ENCODE results near the gene CSF1R. TPM values are rescaled to one million over a fixed set of nuclear protein-coding genes. Genes with fewer than 3 reads are reported as not detected.
A peak's percentile ranks its signal among the peaks of the same experiment; 100 is the strongest.

Gene CSF1R
- total RNA-seq, 3 donors from 2014 or later: 11.5 to 79.0 (median 24.1) TPM

DNA sequence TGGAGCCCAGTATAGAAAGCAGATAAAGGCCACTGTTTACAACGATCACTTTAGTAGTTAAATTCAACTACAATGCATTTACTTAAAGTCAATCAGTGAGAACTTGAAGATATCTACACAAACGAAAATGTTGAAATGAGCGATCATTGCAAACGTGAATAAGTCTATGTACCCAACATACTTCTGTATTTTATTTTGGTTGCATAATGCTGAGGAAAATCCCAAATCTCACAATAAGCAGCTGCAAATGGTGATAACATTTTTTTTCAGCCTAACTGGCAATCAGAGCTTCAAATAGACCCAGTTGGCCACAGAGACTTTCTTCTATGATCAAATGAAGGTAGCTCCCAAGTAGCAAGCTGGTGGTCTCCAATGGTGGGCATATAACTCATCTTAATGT lies 37.2 kb upstream of the CSF1R start:
- no peaks in the 10 kb centered on the region for H3K27me3 ChIP-seq
- H3K36me3 ChIP-seq: no peaks in the 10 kb centered on the region
- TF ChIP-seq, protein P1, sequence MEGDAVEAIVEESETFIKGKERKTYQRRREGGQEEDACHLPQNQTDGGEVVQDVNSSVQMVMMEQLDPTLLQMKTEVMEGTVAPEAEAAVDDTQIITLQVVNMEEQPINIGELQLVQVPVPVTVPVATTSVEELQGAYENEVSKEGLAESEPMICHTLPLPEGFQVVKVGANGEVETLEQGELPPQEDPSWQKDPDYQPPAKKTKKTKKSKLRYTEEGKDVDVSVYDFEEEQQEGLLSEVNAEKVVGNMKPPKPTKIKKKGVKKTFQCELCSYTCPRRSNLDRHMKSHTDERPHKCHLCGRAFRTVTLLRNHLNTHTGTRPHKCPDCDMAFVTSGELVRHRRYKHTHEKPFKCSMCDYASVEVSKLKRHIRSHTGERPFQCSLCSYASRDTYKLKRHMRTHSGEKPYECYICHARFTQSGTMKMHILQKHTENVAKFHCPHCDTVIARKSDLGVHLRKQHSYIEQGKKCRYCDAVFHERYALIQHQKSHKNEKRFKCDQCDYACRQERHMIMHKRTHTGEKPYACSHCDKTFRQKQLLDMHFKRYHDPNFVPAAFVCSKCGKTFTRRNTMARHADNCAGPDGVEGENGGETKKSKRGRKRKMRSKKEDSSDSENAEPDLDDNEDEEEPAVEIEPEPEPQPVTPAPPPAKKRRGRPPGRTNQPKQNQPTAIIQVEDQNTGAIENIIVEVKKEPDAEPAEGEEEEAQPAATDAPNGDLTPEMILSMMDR (IDR thresholded peaks at IDR 0.05): no peak
- TF ChIP-seq POLR2A (IDR thresholded peaks at IDR 0.05): no peak
- no peak for TF ChIP-seq POLR2AphosphoS5 (IDR thresholded peaks at IDR 0.05)
- intact Hi-C loops (cut with DNase I; ENCODE audit: low total_unique reads): no loop called here
- H3K27ac ChIP-seq: peak overlapping the region in 1 of 2 donors; percentile 48
- no peak overlapping the region for H3K4me3 ChIP-seq
- no peak for DNase-seq (ENCODE audit: low spot score in 2 of 2)
- H3K9me3 ChIP-seq: no peaks in the 10 kb centered on the region
- no peaks in the 10 kb centered on the region for H3K4me1 ChIP-seq

DNA sequence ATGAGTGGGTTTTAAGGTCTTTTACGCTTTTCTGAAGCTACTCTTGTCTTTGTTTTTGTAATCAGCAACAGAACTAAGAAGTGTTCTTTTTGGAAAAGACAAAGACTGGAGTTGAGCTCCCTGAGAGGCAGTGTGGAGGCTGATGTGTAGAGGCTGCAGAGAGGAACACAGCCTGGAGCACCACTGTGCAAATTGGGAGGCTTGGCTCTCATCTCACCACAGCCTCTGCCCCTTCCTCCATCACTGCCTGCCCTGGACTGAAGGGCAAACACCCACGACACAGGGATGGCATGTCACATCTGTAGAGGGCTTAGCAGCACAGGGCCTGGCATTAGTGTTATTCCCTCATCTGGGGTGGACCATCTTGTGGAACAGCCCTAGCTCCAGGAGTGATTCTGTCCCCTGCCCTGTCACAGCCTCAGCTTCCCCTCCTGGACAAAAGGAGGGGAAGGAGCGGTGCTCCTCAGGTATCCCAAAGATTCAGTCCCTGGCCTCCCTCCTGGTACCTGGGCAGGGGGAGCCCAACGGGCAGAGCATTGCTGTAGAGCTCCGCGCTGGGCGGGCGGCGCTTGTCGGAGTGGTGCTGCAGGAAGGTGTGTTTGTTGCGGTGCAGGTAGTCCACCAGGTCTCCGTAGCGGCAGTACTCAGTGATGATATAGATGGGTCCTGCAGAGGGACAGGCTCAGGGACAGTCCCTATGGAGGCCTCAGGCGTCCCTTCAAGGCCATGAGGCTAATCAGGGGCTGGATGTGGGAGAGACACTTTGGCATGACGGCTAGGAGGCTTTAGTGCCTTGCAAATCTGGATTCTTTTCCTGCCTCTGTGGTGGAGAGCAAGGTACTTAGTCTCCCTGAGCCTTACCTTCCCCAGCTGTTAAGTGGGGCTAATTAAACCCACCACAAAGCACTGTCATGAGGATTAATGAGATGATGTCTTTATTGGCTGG lies 36.5 kb upstream of the CSF1R start:
- H3K27ac ChIP-seq: peak overlapping the region in 1 of 2 donors; percentile 48
- no peak for DNase-seq (ENCODE audit: low spot score in 2 of 2)
- no peak overlapping the region for H3K4me3 ChIP-seq
- no peak for TF ChIP-seq POLR2A (IDR thresholded peaks at IDR 0.05)
- TF ChIP-seq, protein P1 (IDR thresholded peaks at IDR 0.05): no peak
- TF ChIP-seq POLR2AphosphoS5 (IDR thresholded peaks at IDR 0.05): no peak
- H3K36me3 ChIP-seq: no peaks in the 10 kb centered on the region
- no peaks in the 10 kb centered on the region for H3K4me1 ChIP-seq
- H3K27me3 ChIP-seq: no peaks in the 10 kb centered on the region
- no peaks in the 10 kb centered on the region for H3K9me3 ChIP-seq
- intact Hi-C loops (cut with DNase I; ENCODE audit: low total_unique reads): no loop called here

DNA sequence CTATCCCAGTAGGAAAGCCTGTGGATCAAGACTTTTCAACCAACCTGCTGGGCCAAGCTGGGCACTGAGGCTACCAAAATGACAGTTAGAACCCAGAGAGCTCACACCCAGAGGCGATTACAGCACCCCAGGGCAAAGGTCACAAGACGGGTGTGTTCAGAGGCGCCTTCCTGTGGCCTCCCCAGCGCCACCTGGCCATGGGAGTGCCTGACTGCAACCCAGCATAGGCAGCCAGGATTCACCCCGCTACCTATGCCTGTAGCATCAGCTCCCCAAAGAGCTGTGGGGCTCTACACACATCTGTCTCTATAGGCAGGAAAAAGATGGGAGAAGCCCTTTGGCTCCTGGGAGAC lies 35.8 kb upstream of the CSF1R start:
- Histone ChIP-seq H3K9me3 (no peaks in the 10 kb centered on the region), H3K4me1 (no peaks in the 10 kb centered on the region), H3K36me3 (no peaks in the 10 kb centered on the region), H3K4me3 (no peak overlapping the region), H3K27ac (peak overlapping the region in 1 of 2 donors; percentile 48), H3K27me3 (no peaks in the 10 kb centered on the region)
- no peak for DNase-seq (ENCODE audit: low spot score in 2 of 2)
- no peak for TF ChIP-seq POLR2A (IDR thresholded peaks at IDR 0.05)
- intact Hi-C loops (cut with DNase I; ENCODE audit: low total_unique reads): no loop called here

GRCh38 chr5:150121448-150122157 lies 35.2 kb upstream of the CSF1R start:
- Histone ChIP-seq H3K36me3 (no peaks in the 10 kb centered on the region), H3K27ac (peak overlapping the region in 1 of 2 donors; percentile 48), H3K4me3 (no peak overlapping the region), H3K4me1 (no peaks in the 10 kb centered on the region), H3K27me3 (no peaks in the 10 kb centered on the region), H3K9me3 (no peaks in the 10 kb centered on the region)
- intact Hi-C loops (cut with DNase I; ENCODE audit: low total_unique reads): no loop called here
- peak in 1 of 2 donors; percentile 5 for DNase-seq (ENCODE audit: low spot score in 2 of 2)
- TF ChIP-seq POLR2A (IDR thresholded peaks at IDR 0.05) (no peak), POLR2AphosphoS5 (IDR thresholded peaks at IDR 0.05) (no peak)
- TF ChIP-seq, protein P1 (IDR thresholded peaks at IDR 0.05): no peak

GRCh38 chr5:150120617-150121447 lies 34.5 kb upstream of the CSF1R start:
- TF ChIP-seq POLR2A (IDR thresholded peaks at IDR 0.05) (no peak), POLR2AphosphoS5 (IDR thresholded peaks at IDR 0.05) (no peak)
- TF ChIP-seq, protein P1 (IDR thresholded peaks at IDR 0.05): no peak
- H3K4me1 ChIP-seq: no peaks in the 10 kb centered on the region
- no peaks in the 10 kb centered on the region for H3K27me3 ChIP-seq
- H3K4me3 ChIP-seq: no peak overlapping the region
- no peaks in the 10 kb centered on the region for H3K36me3 ChIP-seq
- intact Hi-C loops (cut with DNase I; ENCODE audit: low total_unique reads): no loop called here
- H3K9me3 ChIP-seq: no peaks in the 10 kb centered on the region
- peak overlapping the region in 1 of 2 donors; percentile 48 for H3K27ac ChIP-seq
- DNase-seq (ENCODE audit: low spot score in 2 of 2): peak in 1 of 2 donors; percentile 31

Data from breast epithelium (tissue), 4 donors.